Left ventricle myocardium inferior (tissue), 1 donor: ENCODE measurements around the gene TIAL1. TPM values are rescaled to one million over a fixed set of nuclear protein-coding genes. Genes with fewer than 3 reads are reported as not detected.
A peak's percentile ranks its signal among the peaks of the same experiment; 100 is the strongest.

Experiments
- DNase-seq: peaks from one replicate; pipeline ENCODE4 v3.0.0-alpha.2; 2020
- H3K27ac ChIP-seq: fragments of 200-600 bp; replicated peaks from 2 replicates; pipeline ENCODE4 v1.8.0; 2021
- H3K27me3 ChIP-seq: fragments of 200-600 bp; 2 replicates; pipeline ENCODE4 v1.8.0; 2021; ENCODE audit warnings: low read depth
- H3K36me3 ChIP-seq: fragments of 200-600 bp; 2 replicates; pipeline ENCODE4 v1.8.0; 2021
- H3K4me1 ChIP-seq: fragments of 200-600 bp; 2 replicates; pipeline ENCODE4 v1.8.0; 2021
- H3K4me3 ChIP-seq: fragments of 200-600 bp; 2 replicates; pipeline ENCODE4 v1.8.0; 2021; ENCODE audit warnings: mild to moderate bottlenecking, moderate library complexity
- H3K9me3 ChIP-seq: fragments of 200-600 bp; replicated peaks from 2 replicates; pipeline ENCODE4 v1.8.0; 2021
- intact Hi-C: fragments of 100-400 bp; cut with micrococcal nuclease; formaldehyde crosslinking; loops from one replicate; pipeline ENCODE4 v1.11.0; 2022
- total RNA-seq: library from RNA; stranded (reverse); fragmentation: NEBNext Ultra II Directional; extraction: Animal tissue kit (Norgen Biotek cat#: 25700); gene quantifications from one replicate; pipeline ENCODE4 v1.2.1, GENCODE V29; 2021
- TF ChIP-seq, protein P1 (sequence below): fragments of 200-600 bp; IDR thresholded peaks from 2 replicates; pipeline ENCODE4 v1.8.0; 2021; ENCODE audit warnings: antibody characterized with exemption, mild to moderate bottlenecking, borderline replicate concordance
- donor health status: DM: no; HTN: yes; CAD: no; lungs with severe emphysema.

Gene TIAL1
- total RNA-seq, 1 donor from 2014 or later, result 73.9 TPM

DNA sequence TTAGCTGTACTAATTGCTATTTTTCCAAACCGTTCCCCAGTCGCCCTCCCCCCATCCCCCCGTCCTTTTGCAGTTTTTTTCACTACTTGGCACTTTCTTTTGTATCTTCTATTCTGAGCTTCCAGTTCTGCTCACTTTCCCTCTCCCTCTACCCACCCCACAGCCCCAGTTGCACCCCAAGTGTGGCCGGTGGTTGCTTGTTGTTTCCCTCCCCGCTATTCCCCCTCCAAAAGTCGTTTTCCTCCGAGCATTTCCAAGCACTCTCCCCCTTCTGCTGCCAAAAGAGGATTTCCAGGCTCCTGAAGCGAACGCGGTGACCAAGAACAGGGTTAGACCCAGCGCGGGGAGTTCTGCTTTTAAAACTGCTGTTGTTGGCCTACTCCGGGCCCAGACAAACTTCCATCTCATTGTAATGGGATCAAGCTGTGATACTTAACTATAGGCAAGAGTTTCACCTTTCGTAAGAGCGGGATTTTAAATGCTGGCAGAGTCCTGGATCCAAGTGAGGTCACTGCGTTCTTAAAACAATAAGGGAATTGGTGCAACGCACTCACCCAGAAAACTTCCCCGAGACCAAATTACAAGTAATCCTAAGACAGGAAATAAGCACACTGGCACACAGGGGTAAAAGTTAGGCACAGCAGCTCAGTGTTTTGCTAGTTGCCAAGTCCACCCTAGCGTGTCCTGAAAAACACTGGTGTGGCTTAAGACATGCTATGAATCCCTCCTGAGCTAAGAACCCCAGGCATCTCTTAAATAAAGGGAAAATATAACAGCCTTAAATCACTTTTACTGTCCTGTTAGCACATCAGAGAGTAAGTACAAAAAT, 52.7 kb downstream of the TIAL1 start:
- Histone ChIP-seq H3K27ac (no peak overlapping the region), H3K4me1 (peaks cover 22% of the 10 kb centered on the region), H3K4me3 (peak overlapping the region; percentile 79), H3K9me3 (no peaks in the 10 kb centered on the region), H3K36me3 (no peaks in the 10 kb centered on the region), H3K27me3 (peaks cover 72% of the 10 kb centered on the region)
- no peak for DNase-seq
- TF ChIP-seq, protein P1, sequence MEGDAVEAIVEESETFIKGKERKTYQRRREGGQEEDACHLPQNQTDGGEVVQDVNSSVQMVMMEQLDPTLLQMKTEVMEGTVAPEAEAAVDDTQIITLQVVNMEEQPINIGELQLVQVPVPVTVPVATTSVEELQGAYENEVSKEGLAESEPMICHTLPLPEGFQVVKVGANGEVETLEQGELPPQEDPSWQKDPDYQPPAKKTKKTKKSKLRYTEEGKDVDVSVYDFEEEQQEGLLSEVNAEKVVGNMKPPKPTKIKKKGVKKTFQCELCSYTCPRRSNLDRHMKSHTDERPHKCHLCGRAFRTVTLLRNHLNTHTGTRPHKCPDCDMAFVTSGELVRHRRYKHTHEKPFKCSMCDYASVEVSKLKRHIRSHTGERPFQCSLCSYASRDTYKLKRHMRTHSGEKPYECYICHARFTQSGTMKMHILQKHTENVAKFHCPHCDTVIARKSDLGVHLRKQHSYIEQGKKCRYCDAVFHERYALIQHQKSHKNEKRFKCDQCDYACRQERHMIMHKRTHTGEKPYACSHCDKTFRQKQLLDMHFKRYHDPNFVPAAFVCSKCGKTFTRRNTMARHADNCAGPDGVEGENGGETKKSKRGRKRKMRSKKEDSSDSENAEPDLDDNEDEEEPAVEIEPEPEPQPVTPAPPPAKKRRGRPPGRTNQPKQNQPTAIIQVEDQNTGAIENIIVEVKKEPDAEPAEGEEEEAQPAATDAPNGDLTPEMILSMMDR, result no peak
- intact Hi-C loops, result no loop called here

GRCh38 chr10:119542988-119543813, 53.6 kb downstream of the TIAL1 start:
- no peaks in the 10 kb centered on the region for H3K9me3 ChIP-seq
- peak overlapping the region; percentile 65 for H3K27ac ChIP-seq
- intact Hi-C loops, result no loop called here
- H3K4me3 ChIP-seq, result peak overlapping the region; percentile 79
- peaks cover 64% of the 10 kb centered on the region for H3K27me3 ChIP-seq
- TF ChIP-seq, protein P1, result peak; percentile 61
- H3K36me3 ChIP-seq, result no peaks in the 10 kb centered on the region
- DNase-seq, result peak; percentile 61
- H3K4me1 ChIP-seq, result peaks cover 22% of the 10 kb centered on the region

DNA sequence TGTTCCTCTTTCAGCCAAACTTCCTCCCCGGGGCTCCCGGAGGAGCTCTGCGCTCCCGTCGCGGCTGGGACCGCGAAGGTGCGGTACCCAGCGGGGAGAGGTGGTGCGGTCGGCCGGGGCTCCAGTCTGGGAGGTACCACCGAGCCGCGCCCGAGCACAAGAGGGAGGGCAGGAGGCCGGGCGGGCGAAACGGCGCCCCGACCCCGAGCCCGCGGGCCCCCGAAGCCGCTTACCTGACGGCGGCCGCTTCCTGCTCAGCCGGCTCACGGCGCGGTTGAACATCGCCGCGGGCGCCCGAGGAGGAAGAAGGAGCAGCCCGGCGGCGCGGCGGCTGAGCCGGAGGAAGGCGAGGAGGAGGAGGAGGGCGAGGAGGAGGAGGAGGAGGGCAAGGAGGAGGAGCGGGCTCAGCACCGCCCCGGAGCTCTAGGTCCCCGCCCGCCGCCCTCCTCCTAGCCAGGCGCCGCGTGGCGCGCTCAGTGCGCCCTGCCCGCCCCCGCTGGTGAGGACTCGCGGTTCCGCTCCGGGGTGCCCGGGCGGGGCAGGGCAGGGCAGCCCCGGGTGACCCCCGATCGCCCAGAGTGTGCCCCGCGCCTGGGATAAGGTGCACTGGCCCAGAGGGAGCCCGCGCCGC, 54.3 kb downstream of the TIAL1 start, which contains the start of gene RGS10:
TSS of gene RGS10 (minus strand) at position 363 of the 631 bp plus-strand sequence. CDS start at position 282, 81 bp downstream.
- H3K9me3 ChIP-seq, result no peaks in the 10 kb centered on the region
- peaks cover 58% of the 10 kb centered on the region for H3K27me3 ChIP-seq
- peak within 1 kb of the TSS; percentile 79 for H3K4me3 ChIP-seq
- DNase-seq, result peak; percentile 84
- H3K27ac ChIP-seq, result peak within 1 kb of the TSS; percentile 65
- H3K36me3 ChIP-seq, result no peaks in the 10 kb centered on the region
- H3K4me1 ChIP-seq, result peaks cover 22% of the 10 kb centered on the region
- TF ChIP-seq, protein P1, result no peak
- intact Hi-C loops, result no loop called here

- Histone ChIP-seq H3K36me3 (no peaks in the 10 kb centered on the region), H3K9me3 (no peaks in the 10 kb centered on the region), H3K27ac (peak overlapping the region; percentile 50), H3K4me3 (peak overlapping the region; percentile 79), H3K4me1 (peaks cover 22% of the 10 kb centered on the region), H3K27me3 (peaks cover 50% of the 10 kb centered on the region)
- intact Hi-C loops, result no loop called here
- peak; percentile 32 for DNase-seq
- TF ChIP-seq, protein P1, result no peak
Observed at GRCh38 chr10:119541459-119542356, 55.1 kb downstream of the TIAL1 start.
